Ureter (tissue), 1 donor: Measurements from ENCODE around the gene OSCP1. TPM values are rescaled to one million over a fixed set of nuclear protein-coding genes. Genes with fewer than 3 reads are reported as not detected.
A peak's percentile ranks its signal among the peaks of the same experiment; 100 is the strongest.
"Not testable (repeated sequence)": the region's sequence is repeated elsewhere in the genome, so short reads cannot be mapped to it uniquely, and the experiment has no call there.

Experiments
- DNase-seq: peaks from one replicate; pipeline ENCODE4 v3.0.0-alpha.2; 2020; ENCODE audit warnings: low spot score
- total RNA-seq: library from RNA; stranded (reverse); gene quantifications from one replicate; pipeline ENCODE4 v1.2.4, GENCODE V29; 2023
- donor health status: DM: yes; HTN: yes; CAD: no.

OSCP1 gene, protein sequence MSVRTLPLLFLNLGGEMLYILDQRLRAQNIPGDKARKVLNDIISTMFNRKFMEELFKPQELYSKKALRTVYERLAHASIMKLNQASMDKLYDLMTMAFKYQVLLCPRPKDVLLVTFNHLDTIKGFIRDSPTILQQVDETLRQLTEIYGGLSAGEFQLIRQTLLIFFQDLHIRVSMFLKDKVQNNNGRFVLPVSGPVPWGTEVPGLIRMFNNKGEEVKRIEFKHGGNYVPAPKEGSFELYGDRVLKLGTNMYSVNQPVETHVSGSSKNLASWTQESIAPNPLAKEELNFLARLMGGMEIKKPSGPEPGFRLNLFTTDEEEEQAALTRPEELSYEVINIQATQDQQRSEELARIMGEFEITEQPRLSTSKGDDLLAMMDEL
- total RNA-seq = 13.4 TPM

DNA sequence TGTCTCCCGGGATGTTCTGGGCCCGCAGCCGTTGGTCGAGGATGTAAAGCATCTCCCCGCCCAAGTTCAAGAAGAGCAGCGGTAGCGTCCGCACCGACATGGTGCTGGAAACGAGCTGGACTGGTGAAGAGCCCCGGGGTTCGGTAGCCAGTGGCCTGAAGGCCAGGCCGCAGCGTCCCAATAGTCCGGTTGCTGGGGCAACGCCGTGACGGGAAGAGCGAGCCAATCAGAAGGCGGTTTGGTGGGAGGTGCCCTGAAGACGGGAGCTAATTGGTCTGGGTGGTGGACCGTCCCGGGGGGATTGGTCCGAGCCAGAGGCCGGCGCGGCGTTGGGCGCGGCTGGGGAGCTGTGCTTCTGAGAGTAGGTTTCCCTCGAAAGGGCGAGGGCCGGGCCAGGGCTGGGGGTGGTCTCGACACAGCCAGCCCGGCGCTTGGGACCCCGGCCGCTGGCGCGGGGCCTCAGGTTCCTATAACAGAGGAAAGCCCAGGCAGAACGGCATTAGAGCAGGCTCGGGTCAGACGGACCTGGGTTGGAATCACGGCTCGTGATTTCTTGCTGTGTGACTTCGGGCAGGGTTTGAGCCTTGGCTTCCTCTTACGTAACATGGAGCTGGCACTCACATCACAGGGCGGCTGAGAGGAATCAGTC lies at the start of gene OSCP1:
Gene OSCP1, minus strand, starts transcription at position 182 of the 649 bp plus-strand sequence. Its CDS starts 82 bp downstream, at position 100.
- peak; percentile 98 for DNase-seq

DNA sequence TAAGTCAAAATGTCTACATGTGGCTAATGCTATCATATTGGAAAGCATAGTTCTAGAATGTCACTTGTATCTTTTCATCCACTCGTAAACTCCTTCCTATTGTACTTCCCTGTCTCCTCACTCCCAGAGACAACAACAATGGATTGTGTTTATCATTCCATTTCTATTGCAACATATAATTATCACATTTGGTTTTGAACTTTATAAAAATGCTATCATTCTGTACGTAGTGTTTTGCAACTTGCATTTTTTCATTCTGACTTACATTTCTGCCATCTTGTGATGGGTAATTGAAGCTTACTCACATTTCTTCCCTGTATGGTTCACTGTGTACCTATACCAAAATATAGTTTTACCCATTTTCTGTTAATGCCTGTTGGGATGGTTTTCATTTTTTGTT lies 47.0 kb upstream of the OSCP1 start:
- DNase-seq = no peak

DNA sequence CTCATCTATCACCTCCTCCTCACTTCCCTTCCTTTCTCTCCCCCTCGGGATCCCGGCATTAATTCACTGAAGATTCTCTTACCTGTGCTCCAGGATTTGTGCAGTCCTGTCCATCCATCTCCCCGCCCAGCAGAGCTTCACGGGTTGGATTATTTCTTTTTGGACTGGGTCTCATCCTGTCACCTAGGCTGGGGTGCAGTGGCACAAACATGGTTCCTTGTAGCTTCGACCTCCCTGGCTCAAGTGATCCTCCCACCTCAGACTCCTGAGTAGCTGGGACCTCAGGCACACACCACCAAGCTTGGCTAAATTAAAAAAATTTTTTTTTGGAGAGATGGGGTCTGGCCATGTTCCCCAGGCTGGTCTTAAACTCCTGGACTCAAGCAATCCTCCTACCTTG lies 44.7 kb upstream of the OSCP1 start:
- no peak for DNase-seq

DNA sequence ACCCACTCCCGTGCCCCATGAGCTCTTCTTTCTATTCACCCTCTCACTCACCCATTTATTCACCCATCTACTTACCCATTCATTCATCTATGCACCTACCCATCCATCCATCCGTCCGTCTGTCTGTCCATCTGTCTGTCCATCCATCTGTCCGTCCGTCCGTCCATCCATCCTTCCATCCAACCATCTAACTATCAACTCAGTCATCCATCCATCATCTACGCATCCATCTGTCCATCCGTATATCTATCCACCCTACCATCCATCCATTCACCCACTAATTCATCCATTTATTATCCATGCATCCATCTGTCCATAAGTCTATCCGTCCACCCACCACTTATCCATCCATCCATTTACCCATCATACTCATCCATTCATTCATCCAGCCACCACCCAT lies 43.3 kb upstream of the OSCP1 start:
- no peak for DNase-seq

DNA sequence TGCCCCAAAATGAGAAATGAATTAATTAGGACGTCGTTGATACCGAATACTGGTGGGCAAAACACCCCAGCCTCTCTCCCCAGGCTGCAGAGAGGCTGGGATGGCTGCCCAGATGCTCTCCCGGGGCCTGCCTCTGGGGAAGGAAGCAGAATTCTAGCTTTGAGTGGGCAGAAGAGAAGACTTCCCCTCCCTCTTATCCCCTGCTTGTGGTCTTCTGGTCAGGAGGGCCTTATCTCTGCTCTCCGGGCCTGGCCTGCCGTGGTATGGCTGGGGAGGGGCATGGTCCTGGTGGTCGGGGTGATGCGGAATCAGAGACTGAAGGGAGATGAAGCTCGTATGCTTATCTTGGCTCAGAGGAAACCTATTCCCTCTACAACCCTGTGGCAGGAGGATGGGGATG lies 42.2 kb upstream of the OSCP1 start:
- DNase-seq = no peak

DNA sequence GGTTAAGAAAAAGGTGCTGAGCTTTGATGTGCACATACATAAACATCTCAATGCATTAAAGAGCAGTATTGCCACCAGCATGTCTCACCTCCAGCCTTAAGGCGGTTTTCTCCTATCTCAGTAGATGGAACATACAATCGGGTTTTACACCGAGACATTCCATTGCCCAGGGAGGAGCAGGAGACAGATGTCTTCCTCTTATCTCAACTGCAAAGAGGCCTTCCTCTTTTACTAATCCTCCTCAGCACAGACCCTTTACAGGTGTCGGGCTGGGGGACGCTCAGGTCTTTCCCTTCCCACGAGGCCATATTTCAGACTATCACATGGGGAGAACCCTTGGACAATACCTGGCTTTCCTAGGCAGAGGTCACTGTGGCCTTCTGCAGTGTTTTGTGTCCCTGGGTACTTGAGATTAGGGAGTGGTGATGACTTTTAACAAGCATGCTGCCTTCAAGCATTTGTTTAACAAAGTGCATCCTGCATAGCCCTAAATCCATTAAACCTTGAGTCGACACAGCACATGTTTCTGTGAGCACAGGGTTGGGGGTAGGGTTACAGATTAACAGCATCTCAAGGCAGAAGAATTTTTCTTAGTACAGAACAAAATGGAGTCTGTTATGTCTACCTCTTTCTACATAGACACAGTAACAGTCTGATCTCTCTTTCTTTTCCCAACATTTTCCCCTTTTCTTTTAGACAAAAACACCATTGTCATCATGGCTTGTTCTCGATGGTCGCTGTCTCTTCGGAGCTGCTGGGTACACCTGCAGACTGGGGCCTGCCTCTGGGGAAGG lies 39.2 kb upstream of the OSCP1 start:
- not testable (repeated sequence) for DNase-seq

DNA sequence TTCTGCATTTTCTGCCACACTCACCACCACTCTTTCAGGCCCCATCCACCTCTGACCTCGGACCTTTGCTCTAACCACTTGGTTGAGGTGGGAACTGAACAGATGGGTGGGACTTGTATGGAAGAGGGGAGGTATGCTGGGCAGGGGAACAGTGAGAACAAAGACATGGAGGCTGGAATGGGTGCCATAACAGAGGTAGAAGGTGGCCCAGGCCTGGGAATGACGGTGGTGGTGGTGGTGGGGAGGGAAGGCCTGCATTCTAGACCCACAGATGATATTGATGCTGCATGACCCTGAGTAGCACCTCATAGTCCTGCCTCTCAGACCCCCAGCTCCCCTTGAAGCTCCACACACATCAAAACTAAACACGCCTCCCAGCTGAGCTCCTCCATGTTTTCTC lies 37.7 kb upstream of the OSCP1 start:
- DNase-seq = no peak

DNA sequence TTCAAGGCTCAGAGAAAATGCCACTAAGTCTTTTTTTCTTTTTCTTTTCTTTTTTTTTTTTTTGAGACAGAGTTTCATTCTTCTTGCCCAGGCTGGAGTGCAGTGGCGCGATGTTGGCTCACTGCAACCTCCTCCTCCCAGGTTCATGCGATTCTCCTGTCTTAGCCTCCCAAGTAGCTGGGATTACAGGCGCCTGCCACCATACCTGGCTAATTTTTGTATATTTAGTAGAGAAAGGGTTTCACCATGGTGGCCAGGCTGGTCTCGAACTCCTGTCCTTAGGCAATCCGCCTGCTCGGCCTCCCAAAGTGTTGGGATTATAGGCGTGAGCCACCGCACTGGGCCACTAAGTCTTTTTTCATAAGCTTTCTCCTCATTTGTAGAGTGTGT lies 37.1 kb upstream of the OSCP1 start:
- not testable (repeated sequence) for DNase-seq

DNA sequence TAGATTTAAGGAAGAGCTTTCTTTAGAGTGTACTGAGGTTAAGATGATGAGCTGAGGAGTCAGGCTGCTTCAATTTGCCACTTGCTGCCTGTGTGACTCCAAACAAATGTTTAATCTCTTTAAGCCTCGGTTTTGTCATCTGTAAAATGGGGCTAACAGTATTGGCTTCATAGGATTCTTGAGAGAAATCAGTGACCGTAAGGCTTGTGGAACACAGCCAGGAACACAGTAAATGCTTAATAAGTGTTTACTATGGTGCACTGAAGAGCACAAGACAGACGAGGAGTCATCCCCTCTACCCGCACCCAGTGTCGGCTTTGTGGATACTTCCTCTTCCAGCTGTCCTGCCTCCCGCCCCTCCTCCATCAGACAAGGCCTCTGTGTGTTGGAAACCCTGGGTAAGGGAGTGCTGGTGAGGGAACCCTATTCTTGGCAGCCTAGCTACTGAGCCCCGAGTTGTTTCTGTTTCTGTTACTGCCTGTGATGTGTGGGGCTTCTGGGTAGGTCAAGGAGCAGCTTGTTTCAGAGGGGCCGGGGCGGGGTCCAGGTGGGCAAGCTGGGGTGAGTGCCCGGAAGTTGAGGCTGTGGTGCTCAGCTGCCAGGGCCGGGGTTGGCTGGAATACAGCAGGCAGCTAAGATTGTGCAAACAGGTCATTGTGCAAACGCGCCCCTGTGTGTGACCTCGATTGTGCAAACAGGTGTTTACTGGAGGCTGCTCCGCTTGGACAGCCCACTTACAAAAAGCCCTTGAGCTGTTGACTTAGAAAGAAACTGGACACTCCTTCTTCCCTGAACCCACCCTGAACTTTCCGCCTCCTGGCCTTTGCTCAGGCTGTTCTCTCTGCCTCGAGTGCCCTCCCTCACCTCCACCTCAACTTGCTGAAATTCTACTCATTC lies 36.4 kb upstream of the OSCP1 start:
- peak; percentile 84 for DNase-seq

DNA sequence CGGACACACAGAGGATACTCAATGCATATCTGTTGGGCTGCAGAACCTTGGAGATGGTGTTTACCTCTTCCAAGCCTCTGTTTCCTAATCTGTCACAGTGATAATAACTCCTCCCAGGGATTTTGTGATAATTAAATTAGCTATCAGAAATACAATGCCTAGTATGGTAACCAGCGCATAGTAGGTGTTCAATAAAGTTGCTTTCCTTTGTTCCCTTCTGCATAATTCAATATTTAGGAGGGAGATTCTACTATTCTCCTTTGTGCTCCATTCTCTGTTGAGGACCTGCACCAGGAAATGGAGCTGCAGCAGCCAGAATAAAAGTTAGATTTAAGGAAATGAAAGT lies 35.8 kb upstream of the OSCP1 start:
- DNase-seq = no peak

DNA sequence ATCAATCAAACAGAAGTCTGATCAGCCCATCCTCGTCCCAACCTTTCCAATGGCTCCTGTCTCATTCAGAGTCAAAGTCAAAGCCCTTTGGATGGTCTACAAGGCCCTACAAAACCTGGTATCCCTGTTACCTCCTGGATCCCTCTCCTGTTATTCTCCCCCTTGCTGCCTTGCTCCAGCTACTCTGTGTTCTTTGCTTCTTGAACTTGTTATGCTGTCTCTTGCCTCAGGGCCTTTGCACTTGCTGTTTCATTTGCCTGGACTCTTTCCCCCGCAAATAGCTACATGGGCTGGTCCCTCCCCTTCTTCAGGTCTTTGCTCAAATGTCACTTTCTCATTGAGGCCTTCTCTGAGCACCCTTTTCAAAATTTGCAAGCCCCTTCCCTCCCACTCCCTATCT lies 33.8 kb upstream of the OSCP1 start:
- DNase-seq = no peak

DNA sequence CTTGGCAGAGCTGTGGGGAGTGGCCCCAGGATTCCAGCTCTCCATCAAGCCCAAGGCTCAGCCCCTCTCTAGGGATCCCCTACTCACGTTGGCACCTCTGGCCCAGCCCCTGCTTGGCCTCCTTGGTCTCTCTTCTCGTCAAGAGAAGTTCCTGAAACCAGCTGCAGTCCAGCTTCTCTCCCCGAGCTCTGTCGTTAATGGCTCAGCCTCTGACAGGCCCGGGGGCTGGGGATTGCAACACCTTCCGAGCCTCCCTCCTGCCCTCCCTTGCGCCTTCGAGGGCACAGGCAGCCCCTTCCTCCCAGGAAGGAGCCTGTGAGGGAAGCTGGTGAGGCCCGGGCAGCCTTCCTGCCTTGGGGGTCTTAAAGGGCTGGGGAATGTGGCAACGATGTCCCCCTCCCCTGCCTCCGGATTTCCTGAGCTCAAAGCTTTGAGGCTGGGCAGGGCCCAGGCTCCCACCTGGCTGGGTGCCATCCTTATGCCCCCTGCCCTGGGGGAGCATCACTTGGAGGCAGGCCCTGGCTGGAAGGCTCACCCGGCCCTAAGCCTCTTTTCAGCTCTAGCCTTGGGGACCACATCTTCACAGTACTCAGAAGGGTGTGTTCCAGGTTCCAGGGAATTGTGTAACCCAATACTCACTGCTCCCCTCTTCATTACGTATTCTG lies 32.6 kb upstream of the OSCP1 start, which contains the start of gene CSF3R:
Gene CSF3R, minus strand, starts transcription at position 190 of the 665 bp plus-strand sequence. CDS start 3,417 bp downstream, outside the sequence.
- no peak for DNase-seq

DNA sequence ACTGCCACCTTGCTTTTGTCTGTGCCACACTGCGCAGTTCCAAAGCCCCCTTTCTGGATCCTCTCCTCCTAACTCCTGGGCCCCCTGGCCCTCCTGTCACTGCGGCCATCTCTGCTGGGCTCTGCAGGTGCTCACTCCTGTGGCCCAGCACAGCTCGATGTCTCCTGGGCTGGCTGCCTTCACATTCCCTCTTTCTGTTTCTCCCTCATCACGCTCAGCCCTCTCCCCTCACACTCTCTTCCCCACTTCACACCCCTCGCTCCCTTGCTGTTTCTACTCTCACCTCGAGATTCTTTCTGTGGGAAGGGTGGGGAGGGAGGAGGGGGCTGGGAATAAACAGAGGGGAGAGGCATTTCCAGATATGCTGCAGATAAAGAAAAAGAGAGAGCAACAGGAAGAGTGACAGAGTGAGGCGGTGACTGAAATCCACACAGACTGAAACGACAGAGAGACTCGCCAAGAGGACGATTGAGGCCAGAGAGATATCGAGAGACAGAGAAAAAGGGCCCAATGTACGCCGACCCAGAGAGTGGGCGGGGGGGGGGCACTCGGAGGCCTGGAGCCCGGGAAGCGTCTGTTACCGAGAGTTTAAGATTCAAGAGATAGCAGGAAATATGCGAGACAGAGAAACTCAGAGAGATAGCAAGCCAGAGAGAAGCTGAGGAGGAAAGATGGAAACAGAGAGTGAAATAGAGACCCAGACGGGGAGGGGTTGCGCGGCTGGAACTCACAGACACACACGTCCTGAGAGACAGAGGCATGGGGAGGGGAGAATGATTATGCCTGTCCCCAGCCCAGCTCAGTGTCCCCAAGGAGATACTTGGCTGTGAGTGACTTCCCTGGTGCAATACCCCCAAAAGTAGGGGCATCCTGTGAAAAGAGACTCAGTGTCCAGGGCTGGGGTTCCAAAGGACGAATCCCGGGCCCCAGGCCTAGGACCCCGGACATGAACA lies 31.8 kb upstream of the OSCP1 start:
- DNase-seq = no peak

DNA sequence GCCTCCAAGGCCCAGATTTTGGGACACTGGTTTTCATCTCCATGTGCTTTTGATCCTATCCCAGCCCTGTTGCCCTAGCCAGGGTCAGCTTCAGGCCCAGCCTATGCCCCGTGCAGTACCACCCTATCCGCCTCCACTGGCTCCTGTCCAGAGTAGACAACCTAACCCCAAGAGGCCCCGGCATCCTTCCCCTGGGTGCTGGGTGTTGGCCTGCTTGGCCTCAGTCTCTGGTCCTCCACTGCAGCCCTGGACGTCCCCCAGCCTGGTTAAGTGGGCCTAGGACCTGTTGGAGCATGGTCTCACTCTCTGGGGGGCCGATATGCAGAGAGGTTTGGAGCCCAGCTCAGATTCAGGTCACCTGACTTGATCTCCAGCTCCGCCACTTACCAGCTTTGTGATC lies 30.8 kb upstream of the OSCP1 start:
- DNase-seq = no peak

DNA sequence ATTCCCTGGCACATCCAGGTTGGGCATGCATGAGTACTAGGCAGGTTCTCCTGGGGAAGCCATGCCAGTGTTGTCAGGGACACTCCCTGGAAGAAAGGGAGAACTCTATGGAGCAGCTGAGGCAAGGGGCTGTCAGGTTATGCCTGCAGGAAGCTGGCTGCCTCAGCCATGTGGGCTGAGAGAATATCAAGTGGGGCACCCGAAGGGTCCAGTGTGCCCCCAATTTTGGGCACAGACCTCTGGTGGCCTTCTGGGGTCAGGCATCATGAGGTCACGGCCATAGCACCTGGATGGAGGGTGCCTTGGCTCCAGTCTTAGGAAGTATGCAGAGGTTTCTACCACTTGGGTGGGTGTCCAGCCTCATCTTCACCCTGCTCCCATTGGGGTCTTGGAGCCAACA lies 29.9 kb upstream of the OSCP1 start:
- DNase-seq = no peak

DNA sequence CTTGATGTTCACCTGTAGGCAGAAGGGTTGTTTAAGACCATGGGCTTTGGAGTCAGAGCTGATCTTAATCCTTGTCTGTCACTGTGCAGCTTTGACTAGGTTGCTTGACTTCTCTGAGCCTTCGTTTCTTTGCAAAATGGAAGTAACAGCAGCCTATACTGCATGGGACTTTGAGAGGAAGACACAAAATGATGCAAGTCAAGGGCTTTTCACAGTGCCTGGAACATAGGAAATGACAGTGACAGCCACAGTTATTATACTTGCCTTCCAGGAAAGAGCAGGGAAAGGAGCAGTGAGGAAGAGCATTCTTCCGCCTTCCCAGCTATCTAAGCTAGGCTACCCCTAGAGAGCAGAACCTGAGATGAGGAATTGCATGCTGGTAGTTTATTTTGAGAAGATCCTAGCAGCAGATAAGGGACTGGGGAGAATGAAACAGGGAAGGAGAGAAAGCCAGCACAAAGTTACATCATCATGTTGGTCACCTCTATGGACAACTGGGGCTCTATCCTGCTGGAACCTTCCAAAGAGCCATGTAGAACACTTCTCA lies 29.3 kb upstream of the OSCP1 start:
- no peak for DNase-seq

DNA sequence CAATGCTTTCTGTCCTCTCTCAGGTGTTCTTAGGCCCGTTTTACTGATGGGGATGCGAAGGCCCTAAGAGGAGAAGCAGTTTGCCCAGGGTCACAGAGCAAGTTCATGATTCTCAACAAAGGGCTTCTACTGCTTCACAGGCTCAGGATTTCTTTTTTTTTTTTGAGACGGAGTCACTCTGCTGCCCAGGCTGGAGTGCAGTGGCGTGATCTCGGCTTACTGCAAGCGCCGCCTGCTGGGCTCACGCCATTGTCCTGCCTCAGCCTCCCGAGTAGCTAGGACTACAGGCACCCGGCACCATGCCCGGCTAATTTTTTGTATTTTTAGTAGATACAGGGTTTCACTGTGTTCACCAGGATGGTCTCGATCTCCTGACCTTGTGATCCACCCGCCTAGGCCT lies 27.4 kb upstream of the OSCP1 start:
- DNase-seq = not testable (repeated sequence)

DNA sequence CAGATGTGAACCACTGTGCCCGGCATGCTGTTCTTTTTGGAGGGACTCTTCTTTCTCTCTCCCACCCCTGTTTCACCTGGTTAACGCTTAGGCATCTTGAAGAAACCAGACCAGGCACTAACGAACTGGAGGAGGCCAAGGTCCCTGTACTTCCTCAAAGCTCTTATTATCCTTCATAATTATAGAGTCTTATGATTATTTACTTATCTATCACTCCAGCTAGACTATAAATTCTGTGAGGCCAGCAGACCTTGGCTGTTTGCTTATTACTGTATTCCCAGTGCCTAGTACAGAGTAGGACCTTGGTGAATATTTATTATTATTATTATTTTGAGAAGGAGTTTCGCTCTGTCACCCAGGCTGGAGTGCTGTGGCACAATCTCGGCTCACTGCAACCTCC lies 26.7 kb upstream of the OSCP1 start:
- DNase-seq = no peak

DNA sequence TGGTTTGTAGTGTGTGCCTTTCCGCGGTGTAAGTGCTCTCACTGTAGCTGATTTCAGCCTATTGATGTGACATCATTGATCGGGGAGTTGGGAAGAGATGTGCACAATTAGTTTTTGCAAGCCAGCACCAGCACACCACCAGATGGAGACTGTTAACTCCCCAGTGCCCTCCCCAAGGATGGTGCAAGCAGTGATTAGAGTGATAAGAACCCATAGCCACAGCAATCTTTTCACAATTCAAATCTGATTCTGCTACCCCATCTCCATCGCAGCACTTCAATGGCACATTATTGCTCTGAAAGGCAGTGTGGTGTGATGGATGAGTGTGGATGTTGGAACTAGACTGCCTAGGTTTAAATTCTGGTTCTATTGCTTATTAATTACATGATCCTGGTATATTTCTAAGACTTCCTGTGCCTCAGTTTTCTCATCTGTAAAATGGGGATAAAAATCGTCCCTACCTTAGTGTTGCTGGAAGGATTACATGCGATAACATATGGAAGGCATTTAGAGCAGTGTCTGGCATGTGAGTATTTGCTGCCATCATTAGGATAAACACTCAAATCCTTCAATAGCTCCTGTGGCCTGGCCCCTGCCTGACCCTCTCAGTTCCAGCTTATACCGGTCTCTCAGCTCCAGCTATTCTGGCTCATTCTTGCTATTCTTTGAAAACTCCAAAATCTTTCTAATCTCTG lies 25.8 kb upstream of the OSCP1 start:
- no peak for DNase-seq
